Effector CD4-positive, alpha-beta T cell (primary cell): ENCODE data around the gene LPIN1.

Source experiments
- DNase-seq: peaks from one replicate; pipeline ENCODE4 v3.0.0-alpha.2; 2020
- total RNA-seq: gene quantifications from one replicate; lab custom pipeline; 2026; lab: John Stamatoyannopoulos, UW

LPIN1 gene
- total RNA-seq = 170 reads per million, percentile 90 among the genes with 10 or more reads in this experiment

- DNase-seq = peak; percentile 83
These were observed at the start of gene LPIN1 for GRCh38 chr2:11746376-11746806. TSS of gene LPIN1 (plus strand) at chr2:11746632. CDS start at chr2:11765542, 18,910 bp downstream.

- no peak for DNase-seq
These were observed 49.7 kb upstream of the LPIN1 start for GRCh38 chr2:11696736-11697102.

GRCh38 chr2:11697103-11697871 is 49.1 kb upstream of the LPIN1 start:
- DNase-seq = no peak

- DNase-seq = no peak
These were observed 48.2 kb upstream of the LPIN1 start for GRCh38 chr2:11698009-11698922.

- no peak for DNase-seq
These were observed 46.5 kb upstream of the LPIN1 start for GRCh38 chr2:11699686-11700670.

GRCh38 chr2:11701206-11701605 is 45.2 kb upstream of the LPIN1 start:
- no peak for DNase-seq

- DNase-seq = no peak
These were observed 44.6 kb upstream of the LPIN1 start for GRCh38 chr2:11701751-11702301.

- no peak for DNase-seq
These were observed 43.5 kb upstream of the LPIN1 start for GRCh38 chr2:11702946-11703345.

- no peak for DNase-seq
These were observed 42.7 kb upstream of the LPIN1 start for GRCh38 chr2:11703700-11704099.

GRCh38 chr2:11705063-11705462 is 41.4 kb upstream of the LPIN1 start:
- no peak for DNase-seq

- no peak for DNase-seq
These were observed 40.7 kb upstream of the LPIN1 start for GRCh38 chr2:11705711-11706110.

GRCh38 chr2:11708106-11708505 is 38.3 kb upstream of the LPIN1 start:
- DNase-seq = no peak

- DNase-seq = no peak
These were observed 37.1 kb upstream of the LPIN1 start for GRCh38 chr2:11709293-11709692.

- DNase-seq = no peak
These were observed 36.2 kb upstream of the LPIN1 start for GRCh38 chr2:11710210-11710609.

- no peak for DNase-seq
These were observed 35.6 kb upstream of the LPIN1 start for GRCh38 chr2:11710632-11711353.

GRCh38 chr2:11711354-11711716 is 35.1 kb upstream of the LPIN1 start:
- no peak for DNase-seq

GRCh38 chr2:11711751-11712150 is 34.7 kb upstream of the LPIN1 start:
- no peak for DNase-seq

GRCh38 chr2:11712866-11713265 is 33.6 kb upstream of the LPIN1 start:
- DNase-seq = no peak

- DNase-seq = no peak
These were observed 32.6 kb upstream of the LPIN1 start for GRCh38 chr2:11713815-11714214.

- DNase-seq = no peak
These were observed 30.3 kb upstream of the LPIN1 start for GRCh38 chr2:11715987-11716652.
